Keratinocyte (primary cell): ENCODE measurements around the gene GNPTG. TPM values are rescaled to one million over a fixed set of nuclear protein-coding genes. Genes with fewer than 3 reads are reported as not detected.

ENCODE experiments used
- DNase-seq: peaks from one replicate; pipeline ENCODE4 v3.0.0-alpha.2; 2011; ENCODE audit warnings: low read depth, missing footprints, low spot score
- FAIRE-seq: peaks from 2 replicates; lab custom pipeline; 2011; peaks lifted over from hg19 to GRCh38; lab: Jason Lieb, UNC
- H2AFZ ChIP-seq: 2 replicates; pipeline ENCODE4 v1.6.0; 2012; ENCODE audit warnings: low read length, control low read depth, inconsistent platforms; ENCODE audit not compliant: control insufficient read depth
- H3K27ac ChIP-seq: 2 replicates; pipeline ENCODE4 v1.5.1; 2011; ENCODE audit warnings: low read length; ENCODE audit not compliant: control insufficient read depth, insufficient read depth
- H3K27me3 ChIP-seq: 3 replicates; pipeline ENCODE4 v1.6.0; 2011; ENCODE audit warnings: low read length; ENCODE audit not compliant: control insufficient read depth, insufficient read depth; ENCODE audit errors: extremely low read depth
- H3K36me3 ChIP-seq, 2 experiments: 2 replicates in 1 of 2; 3 replicates in 1 of 2; pipeline ENCODE4 v1.5.1; 2011; ENCODE audit warnings: low read length in 2 of 2, mild to moderate bottlenecking in 1 of 2; ENCODE audit not compliant: control insufficient read depth in 2 of 2, insufficient read depth in 2 of 2; ENCODE audit errors: extremely low read depth in 1 of 2
- H3K4me1 ChIP-seq: 3 replicates; pipeline ENCODE4 v1.5.1; 2011; ENCODE audit warnings: low read length; ENCODE audit not compliant: control insufficient read depth, insufficient read depth; ENCODE audit errors: extremely low read depth
- H3K4me2 ChIP-seq: 3 replicates; pipeline ENCODE4 v1.6.0; 2011; ENCODE audit warnings: low read depth, low read length; ENCODE audit not compliant: control insufficient read depth, insufficient read depth; ENCODE audit errors: extremely low read depth
- H3K4me3 ChIP-seq, 3 experiments: fragments of 200-600 bp in 1 of 3; sonication (generic) in 1 of 3; 2 replicates in 2 of 3; 3 replicates in 1 of 3; pipeline ENCODE4 v1.5.1; 2011 to 2016; ENCODE audit warnings: low read length in 3 of 3, mild to moderate bottlenecking in 3 of 3, control low read depth in 2 of 3, inconsistent platforms in 1 of 3, low read depth in 1 of 3, mixed read lengths in 1 of 3, mixed run types in 1 of 3, moderate library complexity in 1 of 3; ENCODE audit not compliant: control insufficient read depth in 2 of 3, insufficient read depth in 2 of 3; ENCODE audit errors: extremely low read depth in 1 of 3
- H3K79me2 ChIP-seq: 2 replicates; pipeline ENCODE4 v1.6.0; 2012; ENCODE audit warnings: low read length; ENCODE audit not compliant: control insufficient read depth, insufficient read depth
- H3K9ac ChIP-seq: 3 replicates; pipeline ENCODE4 v1.6.0; 2011; ENCODE audit warnings: low read length; ENCODE audit not compliant: control insufficient read depth, insufficient read depth; ENCODE audit errors: extremely low read depth
- H3K9me1 ChIP-seq: 3 replicates; pipeline ENCODE4 v1.6.0; 2011; ENCODE audit warnings: low read length; ENCODE audit not compliant: control insufficient read depth, insufficient read depth; ENCODE audit errors: extremely low read depth
- H3K9me3 ChIP-seq: 2 replicates; pipeline ENCODE4 v1.5.1; 2012; ENCODE audit warnings: low read depth, low read length; ENCODE audit not compliant: control insufficient read depth
- H4K20me1 ChIP-seq: 3 replicates; pipeline ENCODE4 v1.6.0; 2011; ENCODE audit warnings: low read length; ENCODE audit not compliant: control insufficient read depth, insufficient read depth; ENCODE audit errors: extremely low read depth
- CTCF ChIP-seq, 3 experiments: IDR thresholded peaks in 1 of 3; conservative IDR thresholded peaks in 1 of 3; optimal IDR thresholded peaks in 1 of 3; 2 replicates in 2 of 3; 3 replicates in 1 of 3; pipeline versions ENCODE3 to v1.5.1; 2011; ENCODE audit warnings: low read length in 3 of 3, mild to moderate bottlenecking in 3 of 3, moderate library complexity in 2 of 3, control low read depth in 1 of 3, inconsistent platforms in 1 of 3; ENCODE audit not compliant: insufficient read depth in 2 of 3; ENCODE audit errors: extremely low read depth in 1 of 3
- EZH2 ChIP-seq: IDR thresholded peaks from one replicate; pipeline ENCODE4 v1.6.1; 2012; ENCODE audit warnings: inconsistent platforms, mild to moderate bottlenecking, low read length, moderate library complexity
- dilution Hi-C: fragments of 300-500 bp; cut with MboI; formaldehyde crosslinking; loops from one replicate; pipeline ENCODE4 v1.7.0; 2020; ENCODE audit warnings: low sequenced_read_pairs; ENCODE audit not compliant: extremely low pct_ligation_motif_present
- polyA plus RNA-seq, 5 experiments: library from polyadenylated mRNA; depleted of rRNA in 3 of 5; stranded (reverse) in 3 of 5; stranded (forward) in 1 of 5; unstranded in 1 of 5; fragments of >200 nt; gene quantifications; 1 replicate in 1 of 5; 2 replicates in 3 of 5; 3 replicates in 1 of 5; pipeline versions ENCODE4 v1.2.1 to v1.2.3, GENCODE V29; 2011 to 2012; ENCODE audit warnings: missing spikeins in 2 of 5, low read depth in 1 of 5, low replicate concordance in 1 of 5

The GNPTG gene
- polyA plus RNA-seq, 1 donor (not counting 4 experiments of a cell fraction or from before 2014, with no cell fraction given), result 30.9 TPM

DNA sequence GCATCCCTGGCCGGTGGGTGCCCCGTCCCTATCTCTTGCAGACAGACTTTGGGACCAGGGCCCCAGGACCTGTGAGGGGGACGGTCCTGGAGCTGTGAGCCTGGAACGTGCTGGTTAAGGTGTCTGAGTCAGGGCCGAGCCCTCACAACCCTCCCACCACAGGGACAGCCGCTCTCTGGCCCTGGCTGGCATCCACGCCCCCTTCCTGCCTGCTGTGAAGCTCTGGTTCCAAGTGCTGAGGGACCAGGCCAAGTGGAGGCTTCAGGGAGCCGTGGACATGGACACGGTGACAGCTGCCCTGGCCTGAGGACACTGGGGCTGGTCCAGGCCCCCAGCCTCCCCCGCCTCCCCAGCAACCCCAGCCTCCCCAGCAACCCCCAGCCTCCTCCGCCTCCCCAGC is 6.6 kb upstream of the GNPTG start:
- Histone ChIP-seq H3K4me1 (peaks cover 21% of the 10 kb centered on the region), H3K27me3 (peaks cover 14% of the 10 kb centered on the region), H4K20me1 (peaks cover 2% of the 10 kb centered on the region), H3K4me3 (no peak overlapping the region), H3K27ac (no peak overlapping the region), H3K9ac (no peak overlapping the region), H3K4me2 (no peak overlapping the region), H3K9me1 (no peaks in the 10 kb centered on the region), H3K79me2 (peaks cover 2% of the 10 kb centered on the region), H3K36me3 (peaks cover 11 to 12% of the 10 kb centered on the region in 2 experiments), H2AFZ (no peak overlapping the region), H3K9me3 (no peaks in the 10 kb centered on the region)
- FAIRE-seq, result no peak
- no peak for DNase-seq
- dilution Hi-C loops, result no loop called here
- TF ChIP-seq EZH2 (no peak), CTCF (optimal IDR thresholded peaks at IDR 0.05 in 1 of 3, IDR thresholded peaks at IDR 0.05 in 1 of 3, conservative IDR thresholded peaks at IDR 0.05 in 1 of 3; ENCODE audit: extremely low read depth in 1 of 3, insufficient read depth in 2 of 3, low read length in 3 of 3) (no peak)

- TF ChIP-seq CTCF (optimal IDR thresholded peaks at IDR 0.05 in 1 of 3, IDR thresholded peaks at IDR 0.05 in 1 of 3, conservative IDR thresholded peaks at IDR 0.05 in 1 of 3; ENCODE audit: extremely low read depth in 1 of 3, insufficient read depth in 2 of 3, low read length in 3 of 3) (no peak), EZH2 (no peak)
- Histone ChIP-seq H3K27ac (no peak overlapping the region), H3K9me1 (no peaks in the 10 kb centered on the region), H3K9me3 (no peaks in the 10 kb centered on the region), H3K4me3 (no peak overlapping the region), H2AFZ (no peak overlapping the region), H3K4me2 (no peak overlapping the region), H3K9ac (no peak overlapping the region), H4K20me1 (peaks cover 2% of the 10 kb centered on the region), H3K36me3 (peaks cover 12 to 15% of the 10 kb centered on the region in 2 experiments), H3K79me2 (peaks cover 8% of the 10 kb centered on the region), H3K27me3 (peaks cover 14% of the 10 kb centered on the region), H3K4me1 (peaks cover 28% of the 10 kb centered on the region)
- FAIRE-seq, result no peak
- dilution Hi-C loops, result no loop called here
- DNase-seq, result no peak
Observed at GRCh38 chr16:1345651-1346421, 5.9 kb upstream of the GNPTG start.
